ENCODE measurements around the gene ASTN2.

ASTN2 gene

GRCh38 chr9:116495725-116496124, 919.1 kb downstream of the ASTN2 start:
- no peak overlapping the region for H3K27ac ChIP-seq (ENCODE audit: low read depth, low read length, poor library complexity, severe bottlenecking)
- H3K9me2 ChIP-seq (ENCODE audit: low read depth, low read length) = no peaks in the 10 kb centered on the region
- H4K20me1 ChIP-seq (ENCODE audit: insufficient read depth, low read length) = no peaks in the 10 kb centered on the region
- TF ChIP-seq, protein P1, sequence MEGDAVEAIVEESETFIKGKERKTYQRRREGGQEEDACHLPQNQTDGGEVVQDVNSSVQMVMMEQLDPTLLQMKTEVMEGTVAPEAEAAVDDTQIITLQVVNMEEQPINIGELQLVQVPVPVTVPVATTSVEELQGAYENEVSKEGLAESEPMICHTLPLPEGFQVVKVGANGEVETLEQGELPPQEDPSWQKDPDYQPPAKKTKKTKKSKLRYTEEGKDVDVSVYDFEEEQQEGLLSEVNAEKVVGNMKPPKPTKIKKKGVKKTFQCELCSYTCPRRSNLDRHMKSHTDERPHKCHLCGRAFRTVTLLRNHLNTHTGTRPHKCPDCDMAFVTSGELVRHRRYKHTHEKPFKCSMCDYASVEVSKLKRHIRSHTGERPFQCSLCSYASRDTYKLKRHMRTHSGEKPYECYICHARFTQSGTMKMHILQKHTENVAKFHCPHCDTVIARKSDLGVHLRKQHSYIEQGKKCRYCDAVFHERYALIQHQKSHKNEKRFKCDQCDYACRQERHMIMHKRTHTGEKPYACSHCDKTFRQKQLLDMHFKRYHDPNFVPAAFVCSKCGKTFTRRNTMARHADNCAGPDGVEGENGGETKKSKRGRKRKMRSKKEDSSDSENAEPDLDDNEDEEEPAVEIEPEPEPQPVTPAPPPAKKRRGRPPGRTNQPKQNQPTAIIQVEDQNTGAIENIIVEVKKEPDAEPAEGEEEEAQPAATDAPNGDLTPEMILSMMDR (IDR thresholded peaks at IDR 0.05; ENCODE audit: low read length) = no peak
- no peak for TF ChIP-seq EZH2 (IDR thresholded peaks at IDR 0.05; ENCODE audit: borderline replicate concordance, low read length)
- H3K27me3 ChIP-seq (ENCODE audit: insufficient read depth, low read length) = no peaks in the 10 kb centered on the region
- H3K79me2 ChIP-seq (ENCODE audit: insufficient read depth, low read length) = no peaks in the 10 kb centered on the region
- H3K9ac ChIP-seq (ENCODE audit: low read length) = no peak overlapping the region
- H3K4me1 ChIP-seq (ENCODE audit: insufficient read depth, low read length, severe bottlenecking) = no peaks in the 10 kb centered on the region
- no peak overlapping the region for H3K4me3 ChIP-seq (ENCODE audit: low read depth, low read length, poor library complexity, severe bottlenecking)
- H3K9me3 ChIP-seq (ENCODE audit: low read length) = no peaks in the 10 kb centered on the region
- H2AFZ ChIP-seq (ENCODE audit: low read length) = no peak overlapping the region
- H3K4me2 ChIP-seq (ENCODE audit: low read length) = no peak overlapping the region
- no peaks in the 10 kb centered on the region for H3K36me3 ChIP-seq (ENCODE audit: insufficient read depth, low read length)
- no peaks in the 10 kb centered on the region for H3F3A ChIP-seq (ENCODE audit: insufficient read depth, low read length)

DNA sequence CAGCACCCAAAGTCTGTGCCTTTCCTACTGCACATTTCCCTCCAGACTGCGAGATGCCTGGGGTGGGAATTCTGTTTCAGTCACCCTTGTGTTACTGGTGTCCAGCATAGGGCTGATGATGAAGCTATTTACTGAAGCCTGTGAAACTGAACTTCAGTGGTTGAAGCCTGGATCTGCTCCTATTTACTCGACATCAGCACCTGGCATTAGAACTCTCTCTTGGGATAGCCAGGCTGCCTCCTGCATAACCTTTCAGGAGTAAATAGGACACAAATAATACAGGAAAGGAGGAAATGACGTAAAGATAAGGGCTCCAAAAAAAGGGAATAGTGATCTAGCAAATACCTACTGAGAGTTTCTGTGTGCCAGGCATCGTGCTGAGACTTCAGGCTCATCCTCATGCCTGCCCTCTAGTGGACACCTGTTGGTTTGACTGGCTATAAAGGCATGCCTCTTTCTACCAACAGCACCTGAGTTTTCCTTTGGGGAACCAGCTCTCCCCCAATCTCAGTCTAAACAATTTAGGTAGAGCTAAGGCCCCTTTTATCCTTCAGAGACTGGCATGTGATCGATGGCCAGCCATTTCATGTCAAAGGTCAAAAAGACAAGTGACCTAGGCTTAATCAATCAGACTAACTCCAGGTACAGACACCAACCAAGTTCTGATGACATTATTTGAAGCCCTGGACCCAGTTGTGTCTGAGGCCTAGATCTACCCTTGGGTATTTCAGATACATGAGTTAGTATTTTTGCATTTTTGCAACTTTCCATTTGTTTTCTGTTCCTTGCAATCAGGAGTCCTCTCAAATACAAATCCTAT, 919.8 kb downstream of the ASTN2 start:
- H3K27ac ChIP-seq (ENCODE audit: low read depth, low read length, poor library complexity, severe bottlenecking) = no peak overlapping the region
- no peak overlapping the region for H3K4me3 ChIP-seq (ENCODE audit: low read depth, low read length, poor library complexity, severe bottlenecking)
- H3F3A ChIP-seq (ENCODE audit: insufficient read depth, low read length) = no peaks in the 10 kb centered on the region
- H3K36me3 ChIP-seq (ENCODE audit: insufficient read depth, low read length) = no peaks in the 10 kb centered on the region
- no peaks in the 10 kb centered on the region for H3K4me1 ChIP-seq (ENCODE audit: insufficient read depth, low read length, severe bottlenecking)
- H3K4me2 ChIP-seq (ENCODE audit: low read length) = no peak overlapping the region
- H3K9me3 ChIP-seq (ENCODE audit: low read length) = no peaks in the 10 kb centered on the region
- H4K20me1 ChIP-seq (ENCODE audit: insufficient read depth, low read length) = no peaks in the 10 kb centered on the region
- H2AFZ ChIP-seq (ENCODE audit: low read length) = no peak overlapping the region
- H3K27me3 ChIP-seq (ENCODE audit: insufficient read depth, low read length) = no peaks in the 10 kb centered on the region
- no peaks in the 10 kb centered on the region for H3K79me2 ChIP-seq (ENCODE audit: insufficient read depth, low read length)
- no peaks in the 10 kb centered on the region for H3K9me2 ChIP-seq (ENCODE audit: low read depth, low read length)
- no peak overlapping the region for H3K9ac ChIP-seq (ENCODE audit: low read length)
- TF ChIP-seq EZH2 (IDR thresholded peaks at IDR 0.05; ENCODE audit: borderline replicate concordance, low read length) = no peak
- TF ChIP-seq, protein P1 (IDR thresholded peaks at IDR 0.05; ENCODE audit: low read length) = peak; percentile 71

GRCh38 chr9:116493183-116493860, 921.5 kb downstream of the ASTN2 start:
- Histone ChIP-seq H3K27ac (ENCODE audit: low read depth, low read length, poor library complexity, severe bottlenecking) (no peak overlapping the region), H3K9me3 (ENCODE audit: low read length) (no peaks in the 10 kb centered on the region), H3K36me3 (ENCODE audit: insufficient read depth, low read length) (no peaks in the 10 kb centered on the region), H3K9me2 (ENCODE audit: low read depth, low read length) (no peaks in the 10 kb centered on the region), H3K4me1 (ENCODE audit: insufficient read depth, low read length, severe bottlenecking) (no peaks in the 10 kb centered on the region), H2AFZ (ENCODE audit: low read length) (no peak overlapping the region), H3K4me2 (ENCODE audit: low read length) (no peak overlapping the region), H3F3A (ENCODE audit: insufficient read depth, low read length) (no peaks in the 10 kb centered on the region), H3K27me3 (ENCODE audit: insufficient read depth, low read length) (no peaks in the 10 kb centered on the region), H3K9ac (ENCODE audit: low read length) (no peak overlapping the region), H3K79me2 (ENCODE audit: insufficient read depth, low read length) (no peaks in the 10 kb centered on the region), H4K20me1 (ENCODE audit: insufficient read depth, low read length) (no peaks in the 10 kb centered on the region), H3K4me3 (ENCODE audit: low read depth, low read length, poor library complexity, severe bottlenecking) (no peak overlapping the region)
- TF ChIP-seq, protein P1 (IDR thresholded peaks at IDR 0.05; ENCODE audit: low read length) = no peak
- TF ChIP-seq EZH2 (IDR thresholded peaks at IDR 0.05; ENCODE audit: borderline replicate concordance, low read length) = no peak

Data from OCI-LY1 (cell line).